HG03108 (cell line): ENCODE measurements around the gene POGZ.
"Not testable (repeated sequence)": the region's sequence is repeated elsewhere in the genome, so short reads cannot be mapped to it uniquely, and the experiment has no call there.

ENCODE experiments used
- ATAC-seq: cut with Tn5 transposase; IDR thresholded peaks from one replicate; pipeline ENCODE4 v1.9.1; 2021; ENCODE audit warnings: moderate library complexity; ENCODE audit not compliant: unreplicated experiment

The POGZ gene

DNA sequence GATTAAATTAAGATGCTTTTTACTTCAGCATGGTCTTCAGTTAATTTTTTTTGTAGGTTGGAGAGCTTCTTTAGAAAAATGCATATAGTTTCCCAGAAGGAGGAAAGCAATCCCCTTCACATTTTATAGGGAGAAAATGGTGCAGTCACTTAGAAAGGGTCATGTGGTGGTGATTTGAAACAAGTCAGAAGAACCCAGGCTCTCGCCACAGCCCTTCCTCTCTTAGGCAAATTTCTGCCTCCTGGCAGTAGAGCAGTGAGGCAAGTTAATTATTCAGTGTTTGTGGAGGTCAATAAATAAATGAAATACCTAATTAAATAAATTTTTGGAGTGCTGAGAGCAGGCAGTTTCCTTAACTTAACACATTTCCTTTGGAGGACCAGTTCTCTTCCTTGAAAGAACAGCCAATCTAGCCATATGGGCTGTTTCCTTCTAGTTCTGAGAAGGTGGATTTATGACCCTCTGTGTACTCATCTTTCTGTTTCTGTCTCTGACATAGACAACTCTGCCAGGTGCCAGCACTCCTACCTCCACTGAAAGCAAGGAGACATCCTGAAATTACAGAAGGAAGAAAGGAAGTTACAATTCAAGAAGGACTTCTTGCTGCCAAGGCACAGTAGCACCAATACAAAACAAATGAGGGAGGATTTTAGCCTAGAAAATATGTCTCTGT lies 19.0 kb upstream of the POGZ start:
- ATAC-seq = no peak

DNA sequence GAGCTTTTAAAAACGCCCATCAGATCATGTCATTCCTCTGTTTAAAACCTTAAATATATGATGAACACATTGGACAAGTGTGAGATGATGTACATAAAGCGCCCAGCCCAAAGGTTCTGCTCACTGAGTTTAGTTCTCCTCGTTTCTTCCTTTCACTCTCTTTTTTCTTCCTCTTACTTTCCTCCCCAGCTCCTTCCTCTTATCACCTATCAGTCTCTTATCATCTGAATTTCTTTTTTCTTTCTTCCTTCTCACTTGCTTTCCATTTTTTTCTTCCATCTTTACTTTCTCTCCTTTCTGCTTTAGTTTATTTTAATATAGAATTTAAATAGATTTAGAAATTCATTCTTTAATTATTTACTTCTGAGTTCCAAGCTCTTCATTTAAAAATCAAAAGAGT lies 17.8 kb upstream of the POGZ start:
- no peak for ATAC-seq

DNA sequence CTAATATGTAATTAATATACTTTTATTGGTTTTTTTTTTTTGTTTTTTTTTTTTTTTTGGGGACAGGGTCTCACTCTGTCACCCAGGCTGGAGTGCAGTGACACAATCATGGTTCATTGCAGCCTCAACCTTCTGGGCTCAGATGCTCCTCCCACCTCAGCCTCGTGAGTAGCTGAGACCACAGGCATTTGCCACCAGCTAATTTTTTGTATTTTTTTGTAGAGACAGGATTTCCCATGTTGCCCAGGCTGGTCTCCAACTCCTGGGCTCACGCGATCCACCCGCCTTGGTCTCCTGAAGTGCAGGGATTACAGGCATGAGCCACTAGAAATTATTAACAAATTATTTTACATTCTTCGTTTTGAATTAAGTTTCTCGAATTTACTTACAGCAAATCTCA lies 16.8 kb upstream of the POGZ start:
- no peak for ATAC-seq

DNA sequence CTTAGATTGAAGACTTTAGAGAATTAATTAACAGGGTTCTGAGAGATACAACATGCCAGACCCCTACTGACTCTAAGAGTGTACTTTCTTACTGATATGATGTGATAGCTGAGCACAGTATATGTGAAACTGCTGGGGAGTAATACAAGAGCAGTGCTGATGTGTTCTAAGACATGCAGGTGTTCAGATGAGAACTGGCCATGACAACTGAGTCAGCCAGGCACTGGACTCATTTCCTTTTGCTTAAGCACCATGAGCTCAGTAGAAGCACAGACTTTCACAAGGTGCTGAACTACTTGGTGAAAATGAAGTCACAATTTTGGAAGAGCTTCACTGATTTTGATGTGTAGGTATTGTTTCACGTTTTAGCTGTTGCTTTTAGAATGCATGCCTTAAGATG lies 15.9 kb upstream of the POGZ start:
- ATAC-seq = peak; percentile 87

DNA sequence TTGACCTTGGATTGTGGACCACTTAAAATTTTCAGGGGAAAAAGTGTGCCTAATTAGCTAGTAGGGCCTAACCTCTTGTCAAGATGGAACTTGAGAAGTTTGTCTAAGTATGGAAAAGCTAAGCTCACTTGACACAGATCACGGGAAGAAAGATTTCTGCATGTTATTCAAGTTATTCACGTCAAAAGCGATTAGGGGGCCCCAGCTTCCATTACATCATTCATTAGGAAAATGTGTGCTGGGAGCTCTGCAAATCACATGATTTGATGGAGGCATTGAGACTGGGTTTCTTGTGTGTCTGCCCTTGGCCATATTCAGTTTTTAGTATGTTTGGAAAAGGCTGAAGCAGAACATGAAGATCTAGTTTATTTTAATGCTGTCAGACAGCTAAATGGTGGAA lies 15.5 kb upstream of the POGZ start:
- no peak for ATAC-seq

DNA sequence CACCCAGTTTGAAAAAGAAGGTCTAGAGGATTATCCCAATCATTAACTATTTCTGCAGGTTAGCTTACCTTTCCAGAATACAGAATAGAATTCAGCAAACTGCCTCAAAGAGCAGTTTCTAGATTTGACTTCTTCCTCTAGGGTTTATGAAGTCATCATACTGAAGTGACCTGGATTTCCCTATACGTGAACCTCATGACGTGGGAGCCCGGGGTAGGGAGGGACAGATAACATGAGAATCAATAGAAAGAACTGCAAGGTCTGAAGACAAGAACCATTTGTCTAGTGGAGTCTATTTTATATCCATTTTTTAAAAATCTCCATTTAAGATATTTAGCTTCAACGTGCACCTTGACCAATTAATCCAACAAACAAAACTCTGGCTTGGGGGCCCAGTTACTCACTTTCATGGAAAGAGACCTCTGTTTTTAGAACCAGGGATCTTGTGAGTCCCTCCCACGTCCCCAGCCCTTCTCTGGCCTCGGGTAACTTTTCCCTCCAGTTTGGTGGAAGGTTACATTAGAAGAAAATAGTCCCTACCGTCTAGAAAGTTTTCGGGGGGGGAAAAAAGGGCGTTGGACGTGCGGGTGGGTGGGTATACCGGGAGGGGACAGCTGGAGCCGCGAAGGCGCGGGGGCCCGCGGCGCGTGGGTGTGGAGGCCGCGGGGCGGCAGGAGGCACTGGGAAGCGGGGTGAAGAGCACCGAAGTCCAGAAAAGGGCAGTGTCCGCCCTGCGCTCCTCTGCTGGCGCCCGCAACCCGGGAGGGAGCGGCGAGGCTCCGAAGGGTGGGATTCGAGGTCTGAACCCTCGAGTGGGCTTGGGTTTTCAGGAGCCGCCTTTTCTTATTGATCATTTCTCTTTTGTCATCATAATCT lies 13.8 kb upstream of the POGZ start:
- no peak for ATAC-seq

DNA sequence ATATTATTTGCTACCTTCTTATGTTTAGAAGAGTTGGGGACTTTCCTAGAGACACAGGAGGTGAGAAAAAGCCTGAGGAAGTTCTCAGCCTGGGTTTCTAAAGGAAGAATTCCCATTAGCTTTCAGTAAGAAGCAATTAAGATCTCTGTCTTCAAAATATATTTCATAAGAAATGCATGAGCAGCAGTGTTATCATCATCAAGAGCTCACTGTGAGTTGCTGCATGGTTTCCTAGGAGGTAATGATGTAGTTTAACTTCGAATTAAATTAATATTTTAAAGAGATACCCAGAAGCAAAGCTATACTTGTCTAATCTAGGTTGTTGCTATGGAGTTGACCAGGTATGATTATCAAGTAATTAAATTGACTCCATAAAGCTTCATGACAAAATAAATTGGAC lies 5.7 kb upstream of the POGZ start:
- no peak for ATAC-seq

DNA sequence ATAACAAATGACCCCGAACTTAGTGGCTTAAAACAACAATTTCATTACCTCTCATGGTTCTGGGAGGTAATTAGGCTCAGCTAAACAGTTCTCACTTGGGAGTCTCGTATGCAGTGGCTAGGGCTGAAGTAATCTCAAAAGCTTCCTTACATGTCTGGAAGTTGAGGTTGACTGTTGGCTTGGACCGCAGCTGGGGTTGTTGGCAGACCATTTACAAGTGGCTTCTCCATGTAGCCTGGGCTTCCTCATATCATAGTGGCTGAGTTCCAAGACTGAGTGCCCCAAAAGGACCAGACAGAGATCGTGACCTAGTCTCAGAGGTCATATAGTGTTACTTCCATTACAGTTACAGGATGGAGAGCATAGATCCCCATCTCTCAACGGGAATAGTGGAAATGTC lies 2.4 kb upstream of the POGZ start:
- no peak for ATAC-seq

DNA sequence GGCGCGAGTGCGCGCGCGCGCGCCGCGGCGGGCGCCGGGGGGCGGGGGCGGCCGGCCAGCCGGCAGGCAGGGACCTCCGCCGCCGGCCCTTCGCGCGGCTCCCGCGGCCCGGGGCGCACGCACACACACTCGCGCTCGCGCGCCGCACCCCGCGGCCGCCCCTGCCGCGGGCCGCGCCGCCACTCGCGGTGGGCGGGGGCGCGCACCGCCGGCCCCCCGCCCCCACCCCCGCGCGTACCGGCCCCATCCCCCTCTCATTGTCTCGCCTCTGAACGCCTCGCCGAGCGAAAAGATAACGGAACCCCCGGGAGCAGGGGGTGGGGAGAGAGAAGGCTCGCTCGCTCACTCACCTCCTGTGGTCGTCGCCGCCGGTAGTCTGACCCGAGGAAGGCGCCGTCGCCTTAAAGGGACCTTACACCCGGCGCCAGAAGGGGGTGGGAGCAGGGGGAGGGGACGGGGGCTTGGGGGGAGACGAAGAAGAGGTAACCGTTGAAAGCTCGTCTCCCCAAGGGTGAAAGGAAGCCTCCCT lies 428 bp downstream of the POGZ start:
- peak; percentile 22 for ATAC-seq

DNA sequence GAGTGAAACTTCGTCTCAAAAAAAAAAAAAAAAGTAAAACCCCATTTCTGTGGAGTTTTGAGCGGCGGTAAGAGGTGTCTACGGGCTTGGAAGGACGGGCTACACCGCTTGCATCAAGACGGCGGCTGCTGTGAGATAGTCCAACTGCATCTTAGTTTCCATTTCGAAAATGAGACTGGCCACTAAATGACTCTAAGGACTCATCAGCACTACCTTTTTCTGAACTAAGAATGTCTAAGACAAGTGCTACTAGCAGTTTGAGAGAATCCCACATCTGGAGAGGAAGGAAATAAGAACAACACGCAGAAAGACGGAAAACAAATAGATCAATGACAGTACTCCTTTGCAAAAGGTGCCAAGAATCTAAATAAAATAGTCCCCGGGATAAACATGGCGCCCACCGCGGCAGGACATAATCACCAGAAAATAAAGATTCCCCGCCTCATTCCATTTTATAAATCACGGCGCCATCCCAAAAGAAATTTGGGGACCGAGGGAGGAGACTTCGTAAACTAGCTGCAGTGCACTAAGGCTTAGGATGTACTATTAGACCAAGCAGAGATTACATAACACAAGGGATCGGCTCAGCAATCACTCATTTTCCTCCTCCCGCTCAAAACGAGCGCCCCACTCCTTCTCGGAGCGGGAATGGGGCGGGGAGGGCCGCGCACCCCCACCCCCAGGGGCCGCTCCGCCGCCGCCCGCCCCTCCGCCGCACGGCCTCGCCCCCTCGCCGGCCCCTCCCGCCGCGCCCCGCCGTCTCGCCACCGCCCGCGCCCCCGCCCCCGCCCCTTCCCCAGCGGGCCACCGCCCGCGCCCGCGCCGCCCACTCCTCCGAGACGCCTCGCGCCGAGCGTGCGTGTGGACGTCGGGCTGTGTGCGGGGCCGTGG lies 1.1 kb downstream of the POGZ start:
- ATAC-seq = peak; percentile 28

DNA sequence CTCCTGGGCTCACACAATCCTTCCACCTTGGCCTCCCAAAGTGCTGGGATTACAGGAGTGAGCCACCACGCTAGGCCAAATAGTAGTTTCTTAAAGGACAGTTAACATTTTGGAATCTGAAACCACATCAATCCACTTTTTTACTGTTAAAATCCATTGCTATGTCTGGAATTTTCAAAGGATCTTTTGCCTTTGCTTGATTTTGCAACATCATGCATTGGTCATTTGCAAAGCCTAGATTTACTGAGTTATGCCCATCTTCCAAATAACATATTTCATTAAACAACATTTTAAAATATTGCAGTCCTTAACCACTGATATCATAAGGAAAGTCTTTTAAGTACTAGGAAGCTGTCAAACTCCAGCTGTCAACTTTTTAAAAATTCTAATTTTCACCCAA lies 3.3 kb downstream of the POGZ start:
- ATAC-seq = no peak

DNA sequence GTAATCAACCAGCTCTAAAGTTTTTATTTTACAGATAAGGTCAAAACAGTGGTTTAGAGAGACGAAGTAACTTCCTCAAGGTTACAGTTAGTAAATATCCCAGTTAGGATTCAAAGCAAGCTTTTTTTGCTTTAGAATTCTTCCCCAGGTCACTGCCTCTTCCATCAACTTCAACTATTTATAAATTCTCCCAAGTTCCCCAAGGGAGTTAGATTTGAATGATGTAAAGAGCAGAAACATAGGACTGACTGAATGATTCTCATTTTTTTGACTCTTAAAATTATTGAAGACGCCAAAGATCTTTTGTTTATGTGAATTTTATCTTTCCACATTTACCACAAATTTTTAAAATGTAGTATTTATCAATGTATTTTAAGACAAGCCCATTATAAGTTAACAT lies 4.1 kb downstream of the POGZ start:
- ATAC-seq = no peak

DNA sequence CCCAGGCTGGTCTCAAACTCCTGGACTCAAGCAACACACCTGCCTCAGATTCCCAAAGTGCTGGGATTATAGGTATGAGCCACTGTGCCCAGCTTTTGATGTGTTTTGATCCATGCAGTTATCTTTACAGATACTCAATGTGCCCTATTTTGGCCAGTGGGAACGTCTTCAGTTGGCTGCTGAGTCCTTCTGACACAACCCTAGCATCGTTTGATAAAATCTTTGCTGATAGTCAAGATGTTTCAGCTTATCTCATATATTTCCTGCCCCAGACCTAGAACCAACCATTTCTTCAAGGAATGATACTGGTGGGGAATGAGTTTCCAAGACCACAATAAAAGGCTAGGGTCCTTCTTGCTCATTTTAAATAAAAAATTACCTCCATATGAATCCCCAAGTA lies 11.6 kb downstream of the POGZ start:
- no peak for ATAC-seq

DNA sequence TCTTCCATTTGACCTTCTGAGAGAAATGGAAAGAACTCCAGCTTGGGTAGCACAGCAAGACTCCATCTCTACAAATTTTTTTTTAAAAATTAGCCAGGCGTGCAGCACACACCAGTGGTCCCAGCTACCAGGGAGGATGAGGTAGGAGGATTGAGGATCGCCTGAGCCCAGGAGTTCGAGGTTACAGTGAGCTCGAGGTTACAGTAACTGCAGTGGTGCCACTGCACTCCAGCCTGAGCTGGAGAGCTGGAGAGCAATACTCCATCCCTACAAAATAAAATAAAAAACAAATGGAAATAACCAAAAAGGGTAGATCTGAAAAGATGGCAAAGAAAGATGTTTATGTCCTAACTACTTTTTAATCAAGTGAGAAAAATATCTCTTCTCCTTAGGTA lies 14.5 kb downstream of the POGZ start:
- no peak for ATAC-seq

DNA sequence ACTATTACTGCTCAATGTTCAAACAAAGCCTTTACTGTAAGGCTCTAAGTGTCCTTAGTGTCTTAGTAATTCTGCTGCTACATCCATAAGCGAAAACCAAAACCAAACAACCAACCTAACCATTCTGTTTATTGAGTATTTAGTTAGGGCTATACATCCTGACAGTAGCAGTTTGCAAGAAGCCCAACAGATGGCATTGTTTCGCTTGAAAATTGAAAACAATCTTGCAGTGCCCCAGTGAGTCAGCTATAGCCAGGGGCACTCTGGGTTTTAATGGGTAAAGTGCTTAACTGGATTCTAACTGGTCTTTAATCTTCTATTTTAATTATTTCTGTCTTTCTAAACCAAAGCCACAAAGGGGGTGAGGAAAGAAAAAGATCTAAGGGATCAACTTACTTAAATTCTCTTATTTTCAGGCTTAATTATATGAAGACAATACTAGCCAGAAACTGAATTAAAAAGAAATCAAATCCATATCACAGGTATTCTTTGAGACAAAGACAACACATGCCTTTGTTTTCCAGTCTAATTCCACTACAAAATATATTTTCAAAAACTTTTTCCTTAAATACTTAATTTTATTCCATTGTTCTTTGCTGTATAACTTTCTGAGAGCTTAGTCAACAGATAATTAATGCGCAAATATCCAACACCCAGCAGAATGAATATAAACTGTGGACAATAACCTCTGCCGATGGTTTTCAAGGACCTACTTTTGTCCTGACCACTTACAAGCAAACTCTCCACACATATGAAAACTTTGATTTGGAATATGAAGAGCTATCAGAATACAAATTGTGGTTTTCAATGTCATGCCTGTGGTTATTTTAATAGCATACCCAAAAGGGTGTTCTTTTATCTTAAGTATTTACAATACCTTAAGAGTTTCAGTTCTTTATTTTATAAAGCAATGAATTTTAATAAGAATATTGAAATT lies 15.2 kb downstream of the POGZ start:
- ATAC-seq = no peak

DNA sequence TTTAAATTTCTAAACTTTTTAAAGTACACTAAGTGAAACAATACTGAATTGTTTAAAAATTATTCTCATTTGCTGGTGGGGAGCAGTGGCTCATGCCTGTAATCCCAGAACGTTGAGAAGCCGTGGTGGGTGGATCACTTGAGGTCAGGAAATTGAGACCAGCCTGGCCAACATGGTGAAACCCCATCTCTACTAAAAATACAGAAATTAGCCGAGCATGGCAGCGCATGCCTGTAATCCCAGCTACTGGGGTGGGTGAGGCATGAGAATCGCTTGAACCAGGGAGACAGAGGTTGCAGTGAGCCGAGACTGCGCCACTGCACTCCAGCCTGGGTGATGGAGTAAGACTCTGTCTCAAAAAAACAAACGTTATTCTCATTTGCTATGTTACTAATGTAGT lies 21.9 kb downstream of the POGZ start:
- not testable (repeated sequence) for ATAC-seq

DNA sequence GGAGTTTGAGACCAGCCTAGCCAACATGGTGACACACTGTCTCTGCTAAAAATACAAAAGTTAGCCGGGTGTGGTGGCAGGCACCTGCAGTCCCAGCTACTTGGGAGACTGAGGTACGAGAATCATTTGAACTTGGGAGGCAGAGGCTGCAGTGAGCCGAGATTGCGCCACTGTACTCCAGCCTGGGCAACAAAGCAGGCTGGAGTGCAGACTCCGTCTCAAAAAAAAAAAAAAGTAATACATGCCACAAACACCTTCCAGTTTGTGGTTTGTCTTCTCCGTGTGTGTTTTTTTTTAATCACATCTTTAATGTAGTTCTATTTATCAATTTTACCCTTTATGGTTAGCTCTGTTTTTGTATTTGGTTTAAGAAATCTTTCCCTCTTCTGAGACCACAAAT lies 22.3 kb downstream of the POGZ start:
- ATAC-seq = no peak

DNA sequence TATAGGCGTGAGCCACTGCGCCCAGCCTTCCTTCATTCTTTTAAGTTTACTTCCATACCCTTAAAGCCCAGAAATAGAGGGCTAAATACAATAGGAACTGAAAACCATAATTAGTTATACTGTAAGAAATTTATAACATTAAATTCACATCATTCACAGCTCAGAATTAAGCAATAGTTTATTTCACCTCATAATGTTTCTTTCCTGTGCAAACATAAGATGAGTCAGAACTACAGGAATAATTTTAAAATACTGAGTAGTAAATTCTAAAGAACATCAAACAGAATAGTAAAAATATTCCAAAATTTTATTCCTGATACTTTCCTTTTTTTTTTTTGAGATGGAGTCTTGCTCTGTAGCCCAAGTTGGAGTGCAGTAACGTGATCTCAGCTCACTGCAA lies 24.1 kb downstream of the POGZ start:
- ATAC-seq = no peak

DNA sequence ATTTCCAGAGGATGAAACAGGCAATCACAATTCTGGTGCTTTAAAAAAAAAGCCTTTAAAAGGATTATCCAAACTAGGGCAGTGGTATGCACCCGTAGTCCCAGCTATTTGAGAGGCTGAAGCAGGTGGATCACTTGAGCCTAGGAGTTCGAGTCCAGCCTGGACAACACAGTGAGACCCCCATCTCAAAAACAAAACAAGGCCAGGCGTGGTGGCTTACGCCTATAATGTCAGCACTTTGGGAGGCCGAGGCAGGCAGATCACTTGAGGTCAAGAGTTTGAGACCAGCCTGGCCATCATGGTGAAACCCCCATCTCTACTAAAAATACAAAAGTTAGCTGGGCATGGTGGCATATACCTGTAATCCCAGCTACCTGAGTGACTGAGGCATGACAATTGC lies 25.5 kb downstream of the POGZ start:
- ATAC-seq = not testable (repeated sequence)

DNA sequence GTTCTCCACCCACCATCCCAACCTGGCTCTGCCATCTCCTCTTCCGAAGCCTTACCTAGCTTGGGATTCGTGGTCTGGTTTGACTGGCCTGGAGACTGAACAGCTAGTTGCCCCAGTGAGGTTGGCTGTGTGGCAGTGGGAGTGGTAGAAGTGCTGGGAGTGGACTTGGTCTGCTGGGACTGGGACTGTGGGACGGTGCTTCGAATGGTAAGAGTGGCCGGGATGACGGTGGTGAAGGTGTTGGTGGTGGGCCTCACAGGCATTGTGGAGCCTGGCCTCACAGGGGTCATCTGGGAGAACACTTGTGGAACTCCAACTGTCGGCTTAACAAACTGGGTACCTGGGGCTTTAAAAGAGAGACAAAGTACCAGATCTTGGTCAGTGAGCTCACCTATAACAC lies 31.2 kb downstream of the POGZ start:
- no peak for ATAC-seq
